RWPE1 (cell line): Measurements from ENCODE around the gene CMIP.

Experiments
- CTCF ChIA-PET: fragments of 350-600 bp; sonication (Branson Sonifier 250); formaldehyde crosslinking; extraction: SDS; loops from one replicate; lab custom pipeline; 2021; lab: Yijun Ruan, JAX
- POLR2A ChIA-PET: fragments of 400-600 bp; formaldehyde crosslinking; extraction: SDS; loops from one replicate; lab custom pipeline; 2020; ENCODE audit warnings: antibody characterized with exemption; ENCODE audit not compliant: low non-redundant PET; lab: Yijun Ruan, JAX
- DNase-seq: peaks from one replicate; pipeline ENCODE4 v3.0.0; 2012; ENCODE audit warnings: low spot score
- H3K27ac ChIP-seq: fragments of 450-650 bp; 2 replicates; pipeline ENCODE4 v1.5.1; 2017
- CTCF ChIP-seq: fragments of 450-650 bp; conservative IDR thresholded peaks from 2 replicates; pipeline ENCODE4 v1.5.1; 2017; ENCODE audit warnings: low read depth, mild to moderate bottlenecking

CMIP gene

DNA sequence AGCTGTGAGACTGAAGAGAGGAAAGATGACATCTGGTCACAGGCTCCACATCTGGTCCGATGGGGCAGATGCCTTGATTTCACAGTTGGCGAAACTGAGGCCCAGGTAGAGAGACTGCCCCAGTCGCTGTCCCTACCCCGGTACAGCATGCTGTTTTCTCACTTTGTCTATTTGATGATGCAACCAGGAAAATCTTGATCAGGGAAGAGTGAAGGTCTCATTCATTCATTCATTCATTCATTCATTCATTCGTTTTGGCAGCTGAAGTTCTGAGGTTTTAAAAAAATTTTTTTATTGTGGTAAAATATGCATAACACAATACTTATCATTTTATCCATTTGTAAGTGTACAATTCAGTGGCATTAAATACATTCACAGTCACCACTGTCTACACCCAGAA, 19.7 kb downstream of the CMIP start:
- no peak for TF ChIP-seq CTCF
- CTCF ChIA-PET, result no interaction called here
- POLR2A ChIA-PET, result no interaction called here
- H3K27ac ChIP-seq, result no peak overlapping the region
- DNase-seq, result no peak

DNA sequence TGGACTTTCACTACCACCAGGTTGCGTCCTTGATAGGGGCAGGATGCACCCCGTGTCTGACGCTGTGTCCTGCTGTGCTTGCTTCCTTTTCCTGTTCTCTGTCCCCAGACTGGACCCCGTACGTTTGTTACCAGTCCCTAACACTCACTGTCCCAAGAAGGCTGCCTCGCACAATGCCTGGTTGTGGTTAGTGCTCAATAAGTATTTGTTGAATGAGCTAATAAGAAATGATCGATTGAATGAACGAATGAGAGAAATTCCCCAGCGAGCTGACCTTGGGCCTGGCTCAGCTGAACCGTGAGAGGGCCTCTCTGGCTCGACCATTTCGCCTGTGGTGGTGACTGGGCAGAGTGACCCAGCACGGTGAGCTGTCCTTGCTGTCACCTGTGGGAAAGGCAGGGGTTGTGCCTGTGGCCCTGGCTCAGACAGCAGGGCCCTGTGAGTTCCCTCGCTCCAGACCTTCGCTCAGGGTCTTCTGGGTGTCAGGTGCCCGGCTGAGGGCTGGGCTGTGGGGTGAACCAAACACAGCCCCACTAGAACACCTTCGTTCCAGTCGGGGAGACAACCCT, 20.9 kb downstream of the CMIP start:
- CTCF ChIA-PET, result no interaction called here
- no peak overlapping the region; the same call in 1 of the 2 replicates for H3K27ac ChIP-seq
- DNase-seq, result no peak
- TF ChIP-seq CTCF, result no peak
- POLR2A ChIA-PET, result no interaction called here

DNA sequence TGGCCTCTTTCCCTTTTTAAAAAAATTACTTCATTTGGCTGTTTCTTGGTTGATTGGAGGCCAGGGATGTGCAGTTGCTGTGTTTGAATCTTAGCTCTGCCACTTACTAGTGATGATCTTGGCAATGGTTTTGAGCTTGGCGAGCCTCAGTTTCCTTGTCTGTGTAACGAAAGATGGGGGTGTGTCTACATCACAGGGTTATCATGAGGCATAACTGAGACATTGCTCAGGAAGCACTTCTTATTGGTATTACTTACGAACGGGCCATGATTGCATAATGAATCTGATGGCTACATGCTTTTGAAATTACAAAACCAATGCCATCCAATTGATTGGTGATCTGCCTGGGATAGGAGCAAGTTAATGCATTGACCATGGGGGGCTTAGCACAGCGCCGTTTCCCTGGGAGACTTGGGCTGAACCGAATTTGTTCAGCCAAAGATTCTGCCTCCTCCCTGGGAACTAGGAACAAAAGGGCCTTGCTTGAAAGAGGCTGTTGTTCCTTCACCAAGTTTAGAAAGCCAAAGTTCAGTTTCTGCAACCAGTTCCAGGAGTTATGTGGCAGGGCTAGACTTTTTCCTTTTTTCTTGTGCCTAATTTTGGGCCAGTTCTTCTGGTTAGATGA, 21.9 kb downstream of the CMIP start:
- POLR2A ChIA-PET, result no interaction called here
- CTCF ChIA-PET, result no interaction called here
- DNase-seq, result no peak
- TF ChIP-seq CTCF, result no peak
- H3K27ac ChIP-seq, result no peak overlapping the region

- DNase-seq, result no peak
- CTCF ChIA-PET, result no interaction called here
Observed at GRCh38 chr16:81467072-81467471, 22.5 kb downstream of the CMIP start.

GRCh38 chr16:81467815-81468214, 23.2 kb downstream of the CMIP start:
- TF ChIP-seq CTCF, result no peak
- POLR2A ChIA-PET, result no interaction called here
- CTCF ChIA-PET, result interaction anchor here (0.7 kb wide), 1 partner anchor 23 kb away, joined by 3 read pairs; no protein-coding TSS in a partner anchor
- H3K27ac ChIP-seq, result peak overlapping the region; percentile 7; the same call in 1 of the 2 replicates
- no peak for DNase-seq

More at GRCh38 chr16:81467072-81467471, 22.5 kb downstream of the CMIP start:
- POLR2A ChIA-PET, result no interaction called here
- no peak overlapping the region for H3K27ac ChIP-seq
- no peak for TF ChIP-seq CTCF

DNA sequence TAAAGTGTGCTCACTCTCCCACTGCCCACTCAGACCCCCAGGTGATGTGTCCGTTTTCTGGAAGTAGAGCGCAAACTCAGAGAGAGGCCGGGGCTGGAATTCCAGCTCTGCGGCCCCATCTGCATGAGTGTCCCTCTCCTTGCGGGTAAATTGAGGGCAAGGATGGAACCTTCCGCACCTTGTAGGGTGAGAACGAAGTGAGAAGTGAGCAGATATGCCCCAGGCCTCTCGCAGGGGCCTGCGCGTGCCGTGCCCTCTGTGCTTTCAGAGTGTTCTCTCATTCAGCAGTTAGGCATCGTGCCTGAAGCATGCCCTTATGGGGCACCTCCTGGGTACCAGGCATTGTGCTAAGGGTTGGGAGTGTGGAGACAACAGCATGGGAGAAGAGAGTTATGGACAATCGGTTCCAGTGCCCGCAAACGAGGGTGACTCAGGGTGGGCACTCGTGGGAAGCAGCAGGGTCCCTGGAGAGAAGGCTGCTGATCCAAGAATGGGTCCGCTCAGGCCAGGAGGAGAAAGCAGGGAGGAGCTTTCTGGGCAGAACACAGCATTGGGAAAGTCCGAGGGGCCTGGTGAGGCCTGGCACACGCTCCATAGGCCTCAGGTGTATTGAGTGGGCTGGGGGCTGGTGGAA, 23.8 kb downstream of the CMIP start:
- peak overlapping the region; percentile 7; the same call in 1 of the 2 replicates for H3K27ac ChIP-seq
- no peak for TF ChIP-seq CTCF
- no peak for DNase-seq
- CTCF ChIA-PET, result interaction anchor here (0.7 kb wide), 1 partner anchor 22 kb away, joined by 3 read pairs; no protein-coding TSS in a partner anchor
- POLR2A ChIA-PET, result no interaction called here
